Gastroesophageal sphincter (tissue), 4 donors: ENCODE results near the gene ERCC1. TPM values are rescaled to one million over a fixed set of nuclear protein-coding genes. Genes with fewer than 3 reads are reported as not detected.

Experiments
- ATAC-seq: fragments of 150-250 bp; one replicate; pipeline ENCODE4 v1.9.1; 2016; ENCODE audit warnings: mild to moderate bottlenecking, moderate library complexity
- H3K27ac ChIP-seq, 4 donors: fragments of 200-600 bp; sonication (generic) in 3 of 4; 1 replicate in 3 of 4; 2 replicates in 1 of 4; pipeline ENCODE4 v1.5.1; 2016 to 2019
- H3K27me3 ChIP-seq: fragments of 200-600 bp; sonication (generic); one replicate; pipeline ENCODE4 v1.5.1; 2019
- H3K36me3 ChIP-seq, 2 donors: fragments of 200-600 bp; sonication (generic); one replicate each; pipeline ENCODE4 v1.5.1; 2019; ENCODE audit warnings: control low read depth in 1 of 2
- H3K4me1 ChIP-seq, 3 donors: fragments of 200-600 bp; sonication (generic); 1 replicate in 2 of 3; 2 replicates in 1 of 3; pipeline ENCODE4 v1.5.1; 2016 to 2019; ENCODE audit warnings: control low read depth in 2 of 3
- H3K4me3 ChIP-seq, 2 donors: fragments of 200-600 bp; sonication (generic); one replicate each; pipeline ENCODE4 v1.5.1; 2019; ENCODE audit warnings: mild to moderate bottlenecking in 1 of 2, moderate library complexity in 1 of 2
- H3K9me3 ChIP-seq, 3 donors: fragments of 200-600 bp; sonication (generic); one replicate each; pipeline ENCODE4 v1.5.1; 2017 to 2019; ENCODE audit warnings: control low read depth in 2 of 3
- CTCF ChIP-seq, 4 experiments: fragments of 200-600 bp in 2 of 4; fragments of 450-650 bp in 2 of 4; sonication (generic) in 1 of 4; IDR thresholded peaks; one replicate each; pipeline ENCODE4 v1.5.1; 2017 to 2019; ENCODE audit warnings: antibody characterized with exemption in 4 of 4, mild to moderate bottlenecking in 2 of 4, moderate library complexity in 2 of 4
- EP300 ChIP-seq: sonication (generic); formaldehyde crosslinking; IDR thresholded peaks from one replicate; pipeline ENCODE4 v1.6.1; 2017; ENCODE audit warnings: antibody characterized with exemption, mild to moderate bottlenecking
- POLR2A ChIP-seq, 2 donors: fragments of 450-650 bp; IDR thresholded peaks; one replicate each; pipeline ENCODE4 v1.6.1; 2017; ENCODE audit warnings: antibody characterized with exemption in 2 of 2, mild to moderate bottlenecking in 2 of 2, moderate library complexity in 1 of 2
- POLR2AphosphoS5 ChIP-seq: sonication (generic); formaldehyde crosslinking; IDR thresholded peaks from one replicate; pipeline ENCODE4 v1.6.1; 2017; ENCODE audit warnings: antibody characterized with exemption
- WGBS, 2 donors: methylation state at CpG; one replicate each; pipeline ENCODE4 v1.1.5; 2018; ENCODE audit warnings: low coverage in 1 of 2; 5-methylcytosine and 5-hydroxymethylcytosine counted together
- total RNA-seq, 4 donors: library from RNA; depleted of rRNA; stranded (reverse); fragments of >200 nt; gene quantifications; one replicate each; pipeline ENCODE4 v1.1.0, GENCODE V29; 2016

Gene ERCC1
- total RNA-seq, 4 donors from 2014 or later: 52.7 to 84.6 (median 68.4) TPM

- TF ChIP-seq EP300: no peak
- no peak for TF ChIP-seq POLR2AphosphoS5
- TF ChIP-seq CTCF (IDR thresholded peaks at IDR 0.05): no peak
- no peak for TF ChIP-seq POLR2A (IDR thresholded peaks at IDR 0.05)
- no peak for ATAC-seq
- Histone ChIP-seq H3K27ac (no peak overlapping the region), H3K36me3 (peaks cover 0 to 63% of the 10 kb centered on the region in 2 donors), H3K4me1 (peaks cover 0 to 41% (median 12%) of the 10 kb centered on the region in 3 donors), H3K4me3 (no peak overlapping the region), H3K9me3 (no peaks in the 10 kb centered on the region), H3K27me3 (no peaks in the 10 kb centered on the region)
- 82% methylated on average over 5 of the region's 6 CpGs; no CpG with 5 or more reads in 1 of the 2 donors for WGBS, 2 donors
Measured at GRCh38 chr19:45420871-45421270, 2.8 kb downstream of the ERCC1 start.

GRCh38 chr19:45420356-45420755, 3.4 kb downstream of the ERCC1 start:
- WGBS, 2 donors: 66% methylated on average over 6 of the region's 10 CpGs; no CpG with 5 or more reads in 1 of the 2 donors
- Histone ChIP-seq H3K9me3 (no peaks in the 10 kb centered on the region), H3K36me3 (peaks cover 0 to 69% of the 10 kb centered on the region in 2 donors), H3K27me3 (no peaks in the 10 kb centered on the region), H3K4me3 (no peak overlapping the region), H3K4me1 (peaks cover 0 to 37% (median 12%) of the 10 kb centered on the region in 3 donors), H3K27ac (no peak overlapping the region)
- TF ChIP-seq POLR2A (IDR thresholded peaks at IDR 0.05) (no peak), POLR2AphosphoS5 (no peak), EP300 (no peak), CTCF (IDR thresholded peaks at IDR 0.05) (no peak)
- no peak for ATAC-seq

GRCh38 chr19:45419895-45420294, 3.8 kb downstream of the ERCC1 start:
- no CpG with 5 or more reads among the region's 3 CpGs for WGBS, 2 donors
- Histone ChIP-seq H3K36me3 (peaks cover 0 to 72% of the 10 kb centered on the region in 2 donors), H3K4me1 (peaks cover 0 to 33% (median 12%) of the 10 kb centered on the region in 3 donors), H3K27me3 (no peaks in the 10 kb centered on the region), H3K9me3 (no peaks in the 10 kb centered on the region), H3K4me3 (no peak overlapping the region), H3K27ac (no peak overlapping the region)
- TF ChIP-seq CTCF (IDR thresholded peaks at IDR 0.05) (no peak), POLR2AphosphoS5 (no peak), POLR2A (IDR thresholded peaks at IDR 0.05) (no peak), EP300 (no peak)
- ATAC-seq: no peak

- no peak overlapping the region for H3K4me3 ChIP-seq
- TF ChIP-seq CTCF (IDR thresholded peaks at IDR 0.05) (no peak), POLR2AphosphoS5 (no peak), EP300 (no peak), POLR2A (IDR thresholded peaks at IDR 0.05) (no peak)
- no CpG with 5 or more reads among the region's 4 CpGs for WGBS, 2 donors
- peaks cover 0 to 77% of the 10 kb centered on the region in 2 donors for H3K36me3 ChIP-seq
- ATAC-seq: no peak
- peaks cover 0 to 28% (median 9%) of the 10 kb centered on the region in 3 donors for H3K4me1 ChIP-seq
- H3K27ac ChIP-seq: no peak overlapping the region
- no peaks in the 10 kb centered on the region for H3K9me3 ChIP-seq
- H3K27me3 ChIP-seq: no peaks in the 10 kb centered on the region
Measured at GRCh38 chr19:45419396-45419795, 4.3 kb downstream of the ERCC1 start.

GRCh38 chr19:45418802-45419201, 4.9 kb downstream of the ERCC1 start:
- Histone ChIP-seq H3K4me1 (peaks cover 0 to 22% (median 4%) of the 10 kb centered on the region in 3 donors), H3K27ac (no peak overlapping the region), H3K36me3 (peaks cover 0 to 83% of the 10 kb centered on the region in 2 donors), H3K9me3 (no peaks in the 10 kb centered on the region), H3K27me3 (no peaks in the 10 kb centered on the region), H3K4me3 (no peak overlapping the region)
- ATAC-seq: no peak
- 62 to 85% methylated on average over 4 to 6 of the region's 9 CpGs for WGBS, 2 donors
- TF ChIP-seq EP300 (no peak), CTCF (IDR thresholded peaks at IDR 0.05) (no peak), POLR2AphosphoS5 (no peak), POLR2A (IDR thresholded peaks at IDR 0.05) (no peak)
